ENCODE results near the gene ARRDC1.

The ARRDC1 gene

GRCh38 chr9:137642892-137643291 is 37.4 kb downstream of the ARRDC1 start:
- DNase-seq, result no peak

- DNase-seq, result no peak
These were observed 38.4 kb downstream of the ARRDC1 start for GRCh38 chr9:137643921-137644320.

GRCh38 chr9:137645211-137645610 is 39.7 kb downstream of the ARRDC1 start:
- no peak for DNase-seq

- DNase-seq, result no peak
These were observed 40.9 kb downstream of the ARRDC1 start for GRCh38 chr9:137646341-137646740.

GRCh38 chr9:137647096-137647714 is 41.7 kb downstream of the ARRDC1 start:
- no peak for DNase-seq

GRCh38 chr9:137648396-137648795 is 42.9 kb downstream of the ARRDC1 start:
- no peak for DNase-seq

- DNase-seq, result no peak
These were observed 44.1 kb downstream of the ARRDC1 start for GRCh38 chr9:137649553-137649952.

- DNase-seq, result no peak
These were observed 44.8 kb downstream of the ARRDC1 start for GRCh38 chr9:137650259-137650658.

- DNase-seq, result no peak
These were observed 45.3 kb downstream of the ARRDC1 start for GRCh38 chr9:137650779-137651178.

- no peak for DNase-seq
These were observed 50.9 kb downstream of the ARRDC1 start for GRCh38 chr9:137656416-137656815.

GRCh38 chr9:137657606-137658005 is 52.1 kb downstream of the ARRDC1 start:
- DNase-seq, result no peak

- no peak for DNase-seq
These were observed 53.3 kb downstream of the ARRDC1 start for GRCh38 chr9:137658781-137659180.

- DNase-seq, result no peak
These were observed 54.7 kb downstream of the ARRDC1 start for GRCh38 chr9:137660144-137660543.

GRCh38 chr9:137663584-137663983 is 58.1 kb downstream of the ARRDC1 start:
- no peak for DNase-seq

GRCh38 chr9:137664676-137665075 is 59.2 kb downstream of the ARRDC1 start:
- DNase-seq, result no peak
